H1 (cell line): Measurements from ENCODE around the gene PGPEP1. TPM values are rescaled to one million over a fixed set of nuclear protein-coding genes. Genes with fewer than 3 reads are reported as not detected.

Experiments
- CTCF ChIA-PET: fragments of 300-600 bp; sonication (Branson Sonifier 250); formaldehyde crosslinking; loops from one replicate; lab custom pipeline; 2021; ENCODE audit not compliant: partially characterized antibody; lab: Charles Lee
- POLR2A ChIA-PET: fragments of 300-600 bp; sonication (Branson Sonifier 250); formaldehyde crosslinking; loops from one replicate; lab custom pipeline; 2021; ENCODE audit warnings: inconsistent platforms; ENCODE audit not compliant: partially characterized antibody; lab: Charles Lee
- DNase-seq, 2 experiments: peaks; one replicate each; pipeline versions ENCODE4 v3.0.0 to v3.0.0-alpha.2; 2010 to 2022; ENCODE audit warnings: low spot score in 2 of 2, low read depth in 1 of 2, mixed read lengths in 1 of 2
- FAIRE-seq: peaks from 2 replicates; lab custom pipeline; 2011; peaks lifted over from hg19 to GRCh38; lab: Jason Lieb, UNC
- H2AFZ ChIP-seq: 2 replicates; pipeline ENCODE4 v1.8.1; 2012; ENCODE audit warnings: low read length, inconsistent platforms
- H2AK5ac ChIP-seq: 2 replicates; pipeline ENCODE4 v1.6.1; 2013; ENCODE audit warnings: low read depth, low read length
- H2BK120ac ChIP-seq: replicated peaks from 2 replicates; pipeline ENCODE3; 2013; ENCODE audit warnings: low read depth, low read length, inconsistent platforms
- H2BK12ac ChIP-seq: 2 replicates; pipeline ENCODE4 v1.6.1; 2013; ENCODE audit warnings: low read depth, low read length
- H2BK15ac ChIP-seq: 2 replicates; pipeline ENCODE4 v1.6.1; 2013; ENCODE audit warnings: low read length
- H2BK20ac ChIP-seq: 2 replicates; pipeline ENCODE4 v1.6.1; 2013; ENCODE audit warnings: low read length
- H2BK5ac ChIP-seq: 2 replicates; pipeline ENCODE4 v1.6.1; 2013; ENCODE audit warnings: low read depth, low read length
- H3K14ac ChIP-seq: 2 replicates; pipeline ENCODE4 v1.6.1; 2013; ENCODE audit warnings: inconsistent platforms; ENCODE audit not compliant: insufficient read length
- H3K18ac ChIP-seq: 2 replicates; pipeline ENCODE4 v1.6.1; 2013; ENCODE audit warnings: low read length; ENCODE audit errors: extremely low read depth
- H3K23ac ChIP-seq: 2 replicates; pipeline ENCODE4 v1.6.1; 2013; ENCODE audit warnings: inconsistent platforms; ENCODE audit not compliant: insufficient read length
- H3K23me2 ChIP-seq: 2 replicates; pipeline ENCODE4 v1.6.1; 2013; ENCODE audit warnings: low read depth, low read length
- H3K27ac ChIP-seq: 2 replicates; pipeline ENCODE4 v1.6.1; 2011; ENCODE audit warnings: low read depth, low read length, inconsistent platforms
- H3K27me3 ChIP-seq, 4 experiments: replicated peaks in 1 of 4; 1 replicate in 1 of 4; 2 replicates in 3 of 4; pipeline versions ENCODE4 v1.6.1 to v1.8.1; 2011 to 2013; ENCODE audit warnings: low read length in 3 of 4, mild to moderate bottlenecking in 3 of 4, inconsistent platforms in 2 of 4, mixed read lengths in 2 of 4, moderate library complexity in 1 of 4; ENCODE audit not compliant: control insufficient read depth in 3 of 4, insufficient read depth in 3 of 4; ENCODE audit errors: extremely low read depth in 1 of 4
- H3K36me3 ChIP-seq, 4 experiments: 2 replicates each; pipeline versions ENCODE4 v1.6.1 to v1.8.1; 2011 to 2013; ENCODE audit warnings: mild to moderate bottlenecking in 4 of 4, low read length in 3 of 4, moderate library complexity in 2 of 4, control low read depth in 1 of 4, inconsistent platforms in 1 of 4; ENCODE audit not compliant: insufficient read depth in 4 of 4, control insufficient read depth in 2 of 4
- H3K4ac ChIP-seq: replicated peaks from 2 replicates; pipeline ENCODE3; 2013; ENCODE audit warnings: low read length, low read depth, mixed read lengths, inconsistent platforms; ENCODE audit not compliant: insufficient read length
- H3K4me1 ChIP-seq, 4 experiments: replicated peaks in 1 of 4; 1 replicate in 1 of 4; 2 replicates in 3 of 4; pipeline versions ENCODE4 v1.6.1 to v1.8.1; 2011 to 2013; ENCODE audit warnings: low read length in 3 of 4, inconsistent platforms in 2 of 4, mixed read lengths in 1 of 4; ENCODE audit not compliant: insufficient read depth in 4 of 4, control insufficient read depth in 3 of 4
- H3K4me2 ChIP-seq, 2 experiments: 2 replicates each; pipeline versions ENCODE4 v1.6.1 to v1.8.1; 2011 to 2013; ENCODE audit warnings: low read depth in 2 of 2, low read length in 2 of 2, control low read depth in 1 of 2, inconsistent platforms in 1 of 2, mild to moderate bottlenecking in 1 of 2; ENCODE audit not compliant: insufficient read depth in 1 of 2
- H3K4me3 ChIP-seq, 4 experiments: fragments of 200-600, 300-600 bp in 1 of 4; sonication (generic), shearing (Covaris generic), sonication (Bioruptor Twin) in 1 of 4; 2 replicates each; pipeline versions ENCODE4 v1.5.1 to v1.8.1; 2011 to 2016; ENCODE audit warnings: low read length in 4 of 4, low read depth in 3 of 4, control low read depth in 2 of 4, inconsistent platforms in 2 of 4, mild to moderate bottlenecking in 2 of 4, mixed read lengths in 1 of 4, moderate library complexity in 1 of 4; ENCODE audit not compliant: insufficient read depth in 2 of 4; ENCODE audit errors: extremely low read depth in 1 of 4
- H3K56ac ChIP-seq: replicated peaks from 2 replicates; pipeline ENCODE3; 2013; ENCODE audit warnings: low read depth, mild to moderate bottlenecking, mixed read lengths, low read length, inconsistent platforms; ENCODE audit not compliant: insufficient read length
- H3K79me1 ChIP-seq: 2 replicates; pipeline ENCODE4 v1.6.1; 2013; ENCODE audit warnings: low read depth, low read length, control low read depth
- H3K79me2 ChIP-seq, 2 experiments: 2 replicates each; pipeline versions ENCODE4 v1.6.1 to v1.8.1; 2012 to 2013; ENCODE audit warnings: low read length in 2 of 2, mild to moderate bottlenecking in 2 of 2, inconsistent platforms in 1 of 2; ENCODE audit not compliant: insufficient read depth in 2 of 2, control insufficient read depth in 1 of 2
- H3K9ac ChIP-seq, 4 experiments: replicated peaks in 1 of 4; 1 replicate in 1 of 4; 2 replicates in 3 of 4; pipeline versions ENCODE4 v1.6.1 to v1.8.1; 2011 to 2013; ENCODE audit warnings: low read depth in 3 of 4, low read length in 3 of 4, control low read depth in 2 of 4, mild to moderate bottlenecking in 2 of 4, moderate library complexity in 2 of 4, inconsistent platforms in 1 of 4; ENCODE audit errors: extremely low read depth in 1 of 4
- H3K9me3 ChIP-seq, 2 experiments: 2 replicates each; pipeline versions ENCODE4 v1.6.1 to v1.8.1; 2012 to 2013; ENCODE audit warnings: mild to moderate bottlenecking in 2 of 2, moderate library complexity in 2 of 2, control low read depth in 1 of 2, inconsistent platforms in 1 of 2, low read depth in 1 of 2, low read length in 1 of 2, mixed read lengths in 1 of 2; ENCODE audit not compliant: insufficient read depth in 2 of 2
- H4K20me1 ChIP-seq, 2 experiments: replicated peaks in 1 of 2; 2 replicates each; pipeline versions ENCODE3 to v1.8.1; 2011 to 2013; ENCODE audit warnings: inconsistent platforms in 2 of 2, low read length in 2 of 2, mild to moderate bottlenecking in 1 of 2; ENCODE audit not compliant: insufficient read depth in 2 of 2, control insufficient read depth in 1 of 2
- H4K5ac ChIP-seq: 2 replicates; pipeline ENCODE4 v1.6.1; 2013; ENCODE audit warnings: low read length, low read depth, mixed read lengths, inconsistent platforms; ENCODE audit not compliant: insufficient read length
- H4K8ac ChIP-seq: 2 replicates; pipeline ENCODE4 v1.8.0; 2013; ENCODE audit warnings: mild to moderate bottlenecking, moderate library complexity, low read length, inconsistent platforms; ENCODE audit not compliant: insufficient read depth; ENCODE audit errors: extremely low read depth
- H4K91ac ChIP-seq: replicated peaks from 2 replicates; pipeline ENCODE3; 2013; ENCODE audit warnings: low read length, mixed read lengths, inconsistent platforms; ENCODE audit not compliant: insufficient read length
- BACH1 ChIP-seq: IDR thresholded peaks from 2 replicates; pipeline ENCODE4 v1.6.1; 2012; ENCODE audit warnings: low read length, improper control_type of control experiment
- EP300 ChIP-seq, 2 experiments: IDR thresholded peaks; 1 replicate in 1 of 2; 2 replicates in 1 of 2; pipeline ENCODE4 v1.6.1; 2011 to 2012; ENCODE audit warnings: low read depth in 2 of 2, low read length in 2 of 2, mild to moderate bottlenecking in 2 of 2, borderline replicate concordance in 1 of 2, inconsistent platforms in 1 of 2, moderate library complexity in 1 of 2
- EZH2 ChIP-seq: fragments of 200-600 bp; sonication (generic); IDR thresholded peaks from 2 replicates; pipeline ENCODE4 v1.7.1; 2012; ENCODE audit warnings: low read depth, mild to moderate bottlenecking, moderate library complexity, low read length, inconsistent platforms; ENCODE audit not compliant: severe bottlenecking
- KDM4A ChIP-seq: IDR thresholded peaks from one replicate; pipeline ENCODE4 v1.7.1; 2012; ENCODE audit warnings: low read depth, mild to moderate bottlenecking, moderate library complexity, low read length, inconsistent platforms; ENCODE audit not compliant: severe bottlenecking
- MAFK ChIP-seq: IDR thresholded peaks from 2 replicates; pipeline ENCODE4 v1.6.1; 2012; ENCODE audit warnings: low read depth, mild to moderate bottlenecking, improper control_type of control experiment, low read length
- SUZ12 ChIP-seq: fragments of 200-600 bp; sonication (generic); IDR thresholded peaks from 2 replicates; pipeline ENCODE4 v1.6.1; 2012; ENCODE audit warnings: mild to moderate bottlenecking, inconsistent platforms, low read length, moderate library complexity, mixed read lengths
- WGBS, 2 experiments: shearing (Covaris generic) in 1 of 2; methylation state at CpG; one replicate each; pipeline versions ENCODE4 v1.1.6 to v1.1.7; 2013 to 2015; ENCODE audit warnings: low lambda C conversion rate in 2 of 2, mixed read lengths in 2 of 2, inconsistent platforms in 1 of 2, low coverage in 1 of 2, missing lambda C conversion rate in 1 of 2; ENCODE audit not compliant: insufficient replicate concordance in 2 of 2, insufficient coverage in 1 of 2, insufficient read length in 1 of 2; ENCODE audit errors: extremely low coverage in 1 of 2, missing lambda C conversion rate in 1 of 2; 5-methylcytosine and 5-hydroxymethylcytosine counted together
- polyA plus RNA-seq, 7 experiments: library from polyadenylated mRNA; depleted of rRNA in 3 of 7; stranded (reverse) in 5 of 7; unstranded in 2 of 7; fragments of >200 nt in 5 of 7; fragments of 200-250 nt in 2 of 7; gene quantifications; 1 replicate in 5 of 7; 2 replicates in 1 of 7; 4 replicates in 1 of 7; pipeline versions ENCODE4 v1.2.1 to v1.2.3, GENCODE V29; 2011 to 2013; ENCODE audit warnings: missing spikeins in 2 of 7, mixed read lengths in 2 of 7
- total RNA-seq: library from RNA; stranded (reverse); fragmentation: NEBNext Ultra II Directional; extraction: Animal tissue kit (Norgen Biotek cat#: 25700); gene quantifications from 2 replicates; pipeline ENCODE4 v1.2.1, GENCODE V29; 2021

The PGPEP1 gene
- total and polyA plus RNA-seq, 2 of the 8 experiments (the other 6 are each of a cell fraction or from before 2014, with no cell fraction given) = 17.0 to 33.4 TPM

- Histone ChIP-seq H3K79me1 (no peaks in the 10 kb centered on the region), H3K4me2 (peak overlapping the region; percentile 72 to 88), H2BK15ac (peak overlapping the region; percentile 99), H2AFZ (no peak overlapping the region), H4K5ac (no peak overlapping the region), H3K23ac (no peak overlapping the region), H2AK5ac (peak overlapping the region; percentile 89; the same call in 1 of the 2 replicates), H2BK120ac (peak overlapping the region; percentile 69), H3K27me3 (peaks cover 5 to 29% (median 23%) of the 10 kb centered on the region in 4 experiments), H4K91ac (peak overlapping the region; percentile 99), H3K56ac (no peak overlapping the region), H3K4me3 (peak overlapping the region; percentile 15 to 61 (median 38); a peak in 7 of 8 replicates), H3K14ac (no peak overlapping the region), H3K23me2 (peaks cover 19% of the 10 kb centered on the region; the same call in 1 of the 2 replicates), H2BK20ac (peak overlapping the region; percentile 66; the same call in 1 of the 2 replicates), H2BK5ac (peak overlapping the region; percentile 75; the same call in 1 of the 2 replicates), H4K20me1 (peaks cover 4 to 7% of the 10 kb centered on the region in 2 experiments), H3K79me2 (peaks cover 0 to 4% of the 10 kb centered on the region in 2 experiments; a peak in 1 of 4 replicates), H3K4ac (peak overlapping the region; percentile 59), H3K9me3 (no peaks in the 10 kb centered on the region), H4K8ac (peak overlapping the region; percentile 45; the same call in 1 of the 2 replicates), H2BK12ac (peak overlapping the region; percentile 99; the same call in 1 of the 2 replicates), H3K18ac (peak overlapping the region; percentile 71), H3K4me1 (peaks cover 0 to 33% (median 23%) of the 10 kb centered on the region in 4 experiments; a peak in 6 of 7 replicates), H3K9ac (no peak overlapping the region), H3K36me3 (no peaks in the 10 kb centered on the region), H3K27ac (no peak overlapping the region)
- ChIA-PET POLR2A (interaction anchor here (0.8 to 6.8 kb wide), 14 partner anchors 10 to 138 kb away, joined by 3 to 72 read pairs (median 4); partner anchors contain the start of genes JUND and PGPEP1), CTCF (interaction anchor here (1.1 to 11.0 kb wide), 18 partner anchors 9 to 521 kb away, joined by 3 to 177 read pairs (median 4); partner anchors contain the start of gene GDF15)
- DNase-seq (no peak), FAIRE-seq (no peak)
- TF ChIP-seq EP300 (IDR thresholded peaks at IDR 0.05; ENCODE audit: borderline replicate concordance in 1 of 2, low read depth in 2 of 2, low read length in 2 of 2) (no peak), EZH2 (peak; percentile 56), BACH1 (peak; percentile 29; the same call in 1 of the 2 replicates), KDM4A (peak; percentile 68), SUZ12 (peak; percentile 62; the same call in 1 of the 2 replicates), MAFK (no peak)
- 31% methylated on average over 39 of the region's 39 CpGs; no CpG with 5 or more reads in 1 of the 2 experiments for WGBS, 2 experiments
Observed at GRCh38 chr19:18418483-18419194, 78.2 kb downstream of the PGPEP1 start.
